ELR (cell line): ENCODE measurements around the gene BRF1.
A peak's percentile ranks its signal among the peaks of the same experiment; 100 is the strongest.

Experiments
- DNase-seq: peaks from one replicate; pipeline ENCODE4 v3.0.0-alpha.2; 2015; ENCODE audit warnings: low read depth

The BRF1 gene

GRCh38 chr14:105173901-105174894, 126.6 kb downstream of the BRF1 start:
- no peak for DNase-seq

- no peak for DNase-seq
Observed at GRCh38 chr14:105173145-105173544, 127.7 kb downstream of the BRF1 start.

GRCh38 chr14:105172476-105172875, 128.3 kb downstream of the BRF1 start:
- DNase-seq: no peak

GRCh38 chr14:105171004-105171673, 129.7 kb downstream of the BRF1 start:
- no peak for DNase-seq

- no peak for DNase-seq
Observed at GRCh38 chr14:105169776-105170655, 130.8 kb downstream of the BRF1 start.

GRCh38 chr14:105168979-105169507, 131.8 kb downstream of the BRF1 start:
- no peak for DNase-seq

GRCh38 chr14:105168496-105168978, 132.3 kb downstream of the BRF1 start, which contains the start of gene JAG2:
Gene JAG2 (minus strand): TSS chr14:105168776. CDS start chr14:105168420, 356 bp downstream.
- peak; percentile 48 for DNase-seq

GRCh38 chr14:105168093-105168420, 132.7 kb downstream of the BRF1 start:
- DNase-seq: no peak

- no peak for DNase-seq
Observed at GRCh38 chr14:105167303-105168092, 133.3 kb downstream of the BRF1 start.

GRCh38 chr14:105166571-105167302, 134.1 kb downstream of the BRF1 start:
- no peak for DNase-seq

GRCh38 chr14:105165761-105166485, 134.9 kb downstream of the BRF1 start:
- DNase-seq: no peak

GRCh38 chr14:105165134-105165704, 135.6 kb downstream of the BRF1 start:
- DNase-seq: no peak

GRCh38 chr14:105163040-105163742, 137.6 kb downstream of the BRF1 start:
- no peak for DNase-seq

- no peak for DNase-seq
Observed at GRCh38 chr14:105162669-105162979, 138.2 kb downstream of the BRF1 start.

GRCh38 chr14:105161964-105162668, 138.7 kb downstream of the BRF1 start:
- no peak for DNase-seq

GRCh38 chr14:105161309-105161708, 139.5 kb downstream of the BRF1 start:
- no peak for DNase-seq

GRCh38 chr14:105160776-105161175, 140.0 kb downstream of the BRF1 start:
- no peak for DNase-seq

GRCh38 chr14:105159344-105159743, 141.5 kb downstream of the BRF1 start:
- no peak for DNase-seq
